ENCODE measurements around the gene PALLD.

DNA sequence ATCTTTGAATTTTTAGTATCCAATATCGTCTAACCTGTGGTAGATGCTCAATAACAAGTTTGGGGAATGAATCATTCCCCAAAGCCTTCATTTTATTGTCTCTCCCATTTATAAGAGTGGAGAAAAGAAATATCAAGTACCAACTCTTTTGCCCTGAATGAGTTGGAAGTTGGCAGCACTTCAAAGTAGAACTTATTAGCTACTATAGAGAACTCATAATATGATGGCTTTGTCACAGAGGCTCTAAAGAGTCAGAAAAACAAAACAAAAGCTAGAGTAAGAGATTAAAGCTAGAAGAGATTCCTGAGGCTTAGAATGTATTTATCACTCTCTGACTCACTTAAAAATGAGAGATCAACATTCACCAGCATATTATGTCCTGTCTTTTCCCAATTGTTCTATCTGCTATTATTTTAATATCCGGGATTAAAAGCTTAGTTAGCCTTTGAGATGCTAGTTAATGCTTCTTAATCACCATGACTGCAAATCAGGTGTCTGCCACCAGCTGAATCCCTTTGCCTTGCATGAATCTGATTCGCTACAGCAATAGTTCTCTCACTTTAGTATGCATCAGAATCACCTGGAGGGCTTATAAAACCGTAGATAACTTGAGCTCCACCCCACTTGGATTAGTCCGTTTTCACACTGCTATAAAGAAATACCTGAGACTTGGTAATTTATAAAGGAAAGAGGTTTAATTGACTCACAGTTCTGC, 77.9 kb downstream of the PALLD start:
- TF ChIP-seq POLR2A (IDR thresholded peaks at IDR 0.05) (no peak), POLR2AphosphoS5 (IDR thresholded peaks at IDR 0.05) (no peak), EP300 (IDR thresholded peaks at IDR 0.05) (no peak)
- TF ChIP-seq, protein P1, sequence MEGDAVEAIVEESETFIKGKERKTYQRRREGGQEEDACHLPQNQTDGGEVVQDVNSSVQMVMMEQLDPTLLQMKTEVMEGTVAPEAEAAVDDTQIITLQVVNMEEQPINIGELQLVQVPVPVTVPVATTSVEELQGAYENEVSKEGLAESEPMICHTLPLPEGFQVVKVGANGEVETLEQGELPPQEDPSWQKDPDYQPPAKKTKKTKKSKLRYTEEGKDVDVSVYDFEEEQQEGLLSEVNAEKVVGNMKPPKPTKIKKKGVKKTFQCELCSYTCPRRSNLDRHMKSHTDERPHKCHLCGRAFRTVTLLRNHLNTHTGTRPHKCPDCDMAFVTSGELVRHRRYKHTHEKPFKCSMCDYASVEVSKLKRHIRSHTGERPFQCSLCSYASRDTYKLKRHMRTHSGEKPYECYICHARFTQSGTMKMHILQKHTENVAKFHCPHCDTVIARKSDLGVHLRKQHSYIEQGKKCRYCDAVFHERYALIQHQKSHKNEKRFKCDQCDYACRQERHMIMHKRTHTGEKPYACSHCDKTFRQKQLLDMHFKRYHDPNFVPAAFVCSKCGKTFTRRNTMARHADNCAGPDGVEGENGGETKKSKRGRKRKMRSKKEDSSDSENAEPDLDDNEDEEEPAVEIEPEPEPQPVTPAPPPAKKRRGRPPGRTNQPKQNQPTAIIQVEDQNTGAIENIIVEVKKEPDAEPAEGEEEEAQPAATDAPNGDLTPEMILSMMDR (IDR thresholded peaks at IDR 0.05) = no peak

Measured in suprapubic skin (tissue), 4 donors.